ENCODE results near the gene CDK5RAP2.

DNA sequence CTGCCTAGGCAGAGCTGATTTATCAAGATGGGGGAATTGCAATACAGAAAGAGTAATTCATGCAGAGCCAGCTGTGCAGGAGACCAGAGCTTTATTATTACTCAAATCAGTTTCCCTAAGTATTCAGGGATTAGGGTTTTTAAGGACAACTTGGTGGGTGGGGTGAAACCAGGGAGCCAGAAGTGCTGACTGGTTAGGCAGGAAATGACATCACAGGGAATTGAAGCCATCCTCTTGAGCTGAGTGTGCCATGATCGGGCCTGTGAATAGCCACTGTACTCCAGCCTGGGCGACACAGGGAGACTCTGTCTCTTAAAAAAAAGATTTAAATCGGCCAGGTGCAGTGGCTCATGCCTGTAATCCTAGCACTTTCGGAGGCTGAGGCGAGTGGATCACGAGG lies 45.3 kb upstream of the CDK5RAP2 start:
- TF ChIP-seq CTCF (IDR thresholded peaks at IDR 0.05 in 8 of 11, conservative IDR thresholded peaks at IDR 0.05 in 3 of 11) = no peak
- TF ChIP-seq POLR2AphosphoS5 (IDR thresholded peaks at IDR 0.05) = no peak
- TF ChIP-seq POLR2A (IDR thresholded peaks at IDR 0.05) = no peak

All from spleen (tissue), 7 donors.